MCF 10A (cell line): ENCODE data around the gene FADS6. TPM values are rescaled to one million over a fixed set of nuclear protein-coding genes. Genes with fewer than 3 reads are reported as not detected.

Experiments used
- BruUV-seq: library from RNA; stranded (reverse); fragments of 400-500 nt; replicated peaks from 2 replicates; lab custom pipeline; 2021; lab: Mats Ljungman, UMichigan
- CTCF ChIA-PET: fragments of 300-600 bp; sonication (Branson Sonifier 250); formaldehyde crosslinking; extraction: SDS; loops from one replicate; lab custom pipeline; 2021; ENCODE audit warnings: antibody characterized with exemption, inconsistent platforms; lab: Yijun Ruan, JAX
- POLR2A ChIA-PET: fragments of 300-600, 350-650 bp; sonication (Branson Sonifier 250); formaldehyde crosslinking; extraction: SDS; loops from one replicate; lab custom pipeline; 2020; ENCODE audit warnings: antibody characterized with exemption, inconsistent platforms; lab: Yijun Ruan, JAX
- DNase-seq: peaks from one replicate; pipeline ENCODE4 v3.0.0-alpha.2; 2018; ENCODE audit not compliant: unreplicated experiment
- H3K27ac Mint-ChIP-seq: one replicate; pipeline ENCODE4 v1.8.0; 2022; ENCODE audit warnings: mild to moderate bottlenecking, low read depth, mixed read lengths; ENCODE audit not compliant: unreplicated experiment
- H3K27me3 Mint-ChIP-seq: one replicate; pipeline ENCODE4 v1.8.0; 2022; ENCODE audit warnings: mixed read lengths; ENCODE audit not compliant: insufficient read depth, unreplicated experiment
- H3K36me3 Mint-ChIP-seq: one replicate; pipeline ENCODE4 v1.8.0; 2022; ENCODE audit warnings: mild to moderate bottlenecking, moderate library complexity, mixed read lengths; ENCODE audit not compliant: insufficient read depth, unreplicated experiment
- H3K4me1 Mint-ChIP-seq: one replicate; pipeline ENCODE4 v1.8.0; 2022; ENCODE audit warnings: mixed read lengths; ENCODE audit not compliant: insufficient read depth, unreplicated experiment
- H3K4me3 Mint-ChIP-seq: one replicate; pipeline ENCODE4 v1.8.0; 2022; ENCODE audit warnings: mild to moderate bottlenecking, moderate library complexity, mixed read lengths; ENCODE audit not compliant: unreplicated experiment
- H3K9me3 Mint-ChIP-seq: one replicate; pipeline ENCODE4 v1.8.0; 2022; ENCODE audit warnings: mixed read lengths; ENCODE audit not compliant: unreplicated experiment
- intact Hi-C: fragments of 100-400 bp; cut with micrococcal nuclease; formaldehyde crosslinking; loops from 2 replicates; pipeline ENCODE4 v1.14.1; 2022
- total RNA-seq: library from RNA; stranded (reverse); gene quantifications from 2 replicates; pipeline ENCODE4 v1.2.3, GENCODE V29; 2022
- TF ChIP-seq, protein P1 (sequence below): fragments of 200-600 bp; IDR thresholded peaks from one replicate; pipeline ENCODE4 v1.8.0; 2022; ENCODE audit warnings: antibody characterized with exemption, mild to moderate bottlenecking; ENCODE audit not compliant: unreplicated experiment

The FADS6 gene
- total RNA-seq, 1 experiment from 2014 or later: not detected

DNA sequence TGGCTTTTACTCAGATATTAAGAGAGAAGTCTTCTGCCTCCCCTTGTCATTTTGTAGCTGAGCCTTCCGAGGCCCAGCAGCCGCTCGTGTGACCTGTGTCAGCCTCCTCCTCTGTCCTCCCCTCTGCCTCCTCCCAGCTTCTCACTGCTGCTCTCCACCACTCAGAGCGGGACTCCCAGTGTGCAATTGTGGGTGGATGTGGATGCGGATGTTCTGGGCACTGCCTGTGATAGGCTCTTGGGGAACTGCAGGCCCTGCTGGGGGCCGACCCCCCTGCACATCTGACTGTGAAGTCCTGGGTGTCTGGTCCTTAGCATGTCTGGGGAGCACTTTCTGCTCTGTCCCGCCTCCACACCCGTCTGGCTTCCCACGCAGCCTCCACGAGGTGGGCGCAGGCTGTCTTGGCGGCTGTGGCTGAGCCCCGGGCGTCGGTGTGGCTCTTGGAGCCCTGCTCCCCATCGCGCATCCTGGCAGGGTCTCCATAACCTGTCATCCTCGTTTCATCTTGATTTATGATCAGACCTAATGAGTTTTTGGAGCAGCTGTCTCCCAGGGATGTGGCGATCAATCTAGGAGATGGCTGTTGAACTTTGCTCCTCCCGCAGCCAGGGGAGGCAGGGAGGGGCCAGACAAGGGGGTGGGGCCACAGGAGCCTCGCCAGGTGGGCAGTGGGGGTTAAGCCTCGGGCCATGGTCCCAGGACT is 61.8 kb downstream of the FADS6 start:
- DNase-seq: no peak
- ChIA-PET CTCF (interaction anchor here (0.5 to 0.7 kb wide), 2 partner anchors 62 to 519 kb away, joined by 3 read pairs; no protein-coding TSS in a partner anchor), POLR2A (interaction anchor here (0.6 kb wide), 1 partner anchor 10 kb away, joined by 3 read pairs; no protein-coding TSS in a partner anchor)
- Mint-ChIP-seq H3K27me3 (no peaks in the 10 kb centered on the region), H3K9me3 (no peaks in the 10 kb centered on the region), H3K27ac (no peak overlapping the region), H3K4me3 (no peak overlapping the region), H3K4me1 (no peaks in the 10 kb centered on the region), H3K36me3 (peaks cover 5% of the 10 kb centered on the region)
- intact Hi-C loops: no loop called here
- no TSS peak for BruUV-seq
- TF ChIP-seq, protein P1, sequence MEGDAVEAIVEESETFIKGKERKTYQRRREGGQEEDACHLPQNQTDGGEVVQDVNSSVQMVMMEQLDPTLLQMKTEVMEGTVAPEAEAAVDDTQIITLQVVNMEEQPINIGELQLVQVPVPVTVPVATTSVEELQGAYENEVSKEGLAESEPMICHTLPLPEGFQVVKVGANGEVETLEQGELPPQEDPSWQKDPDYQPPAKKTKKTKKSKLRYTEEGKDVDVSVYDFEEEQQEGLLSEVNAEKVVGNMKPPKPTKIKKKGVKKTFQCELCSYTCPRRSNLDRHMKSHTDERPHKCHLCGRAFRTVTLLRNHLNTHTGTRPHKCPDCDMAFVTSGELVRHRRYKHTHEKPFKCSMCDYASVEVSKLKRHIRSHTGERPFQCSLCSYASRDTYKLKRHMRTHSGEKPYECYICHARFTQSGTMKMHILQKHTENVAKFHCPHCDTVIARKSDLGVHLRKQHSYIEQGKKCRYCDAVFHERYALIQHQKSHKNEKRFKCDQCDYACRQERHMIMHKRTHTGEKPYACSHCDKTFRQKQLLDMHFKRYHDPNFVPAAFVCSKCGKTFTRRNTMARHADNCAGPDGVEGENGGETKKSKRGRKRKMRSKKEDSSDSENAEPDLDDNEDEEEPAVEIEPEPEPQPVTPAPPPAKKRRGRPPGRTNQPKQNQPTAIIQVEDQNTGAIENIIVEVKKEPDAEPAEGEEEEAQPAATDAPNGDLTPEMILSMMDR: no peak

DNA sequence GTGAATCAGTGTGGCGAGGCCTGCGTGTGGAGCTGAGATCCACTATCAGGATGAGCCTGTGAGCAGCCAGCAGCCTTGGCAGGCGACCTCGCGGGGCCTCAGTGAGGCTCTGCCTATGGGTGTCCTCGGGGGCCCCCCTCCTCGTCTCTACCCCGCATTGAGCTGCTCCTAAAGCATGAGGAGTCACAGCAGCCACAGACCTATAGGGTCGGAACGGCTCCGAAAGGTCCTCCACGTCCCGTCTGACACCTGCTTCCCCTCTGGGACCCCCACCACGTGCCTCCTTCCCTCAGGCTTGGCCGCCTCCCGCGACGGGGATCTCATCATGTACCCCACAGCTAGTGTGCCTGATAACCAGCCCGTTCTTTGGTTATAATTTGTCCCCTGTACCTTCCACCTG is 62.6 kb downstream of the FADS6 start:
- Mint-ChIP-seq H3K27ac (no peak overlapping the region), H3K4me3 (no peak overlapping the region), H3K4me1 (no peaks in the 10 kb centered on the region), H3K27me3 (no peaks in the 10 kb centered on the region), H3K9me3 (no peaks in the 10 kb centered on the region), H3K36me3 (no peaks in the 10 kb centered on the region)
- no TSS peak for BruUV-seq
- CTCF ChIA-PET: interaction anchor here (0.7 to 1.0 kb wide), 2 partner anchors 57 to 518 kb away, joined by 3 read pairs; no protein-coding TSS in a partner anchor
- intact Hi-C loops: no loop called here
- TF ChIP-seq, protein P1: no peak
- no peak for DNase-seq
- POLR2A ChIA-PET: no interaction called here

DNA sequence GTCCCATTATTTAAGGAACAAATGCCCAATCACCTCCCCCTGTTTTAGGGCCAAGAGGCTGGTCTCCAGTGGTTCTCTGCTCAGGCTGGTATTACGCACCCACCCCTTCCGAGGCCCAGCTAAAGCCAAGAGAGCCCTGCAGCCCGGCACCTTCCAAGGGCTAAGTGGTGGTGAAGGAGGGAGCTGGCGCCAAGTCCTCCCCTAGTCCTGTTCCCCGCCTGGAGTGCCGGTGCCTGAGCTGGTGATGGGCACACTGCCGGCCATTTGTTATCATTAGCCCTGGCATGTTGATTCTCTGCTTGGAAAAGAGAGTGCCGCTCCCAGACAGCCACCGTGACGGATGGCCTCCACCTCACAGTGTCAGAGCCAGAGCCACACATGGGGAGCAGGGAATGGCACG is 65.6 kb downstream of the FADS6 start:
- H3K36me3 Mint-ChIP-seq: no peaks in the 10 kb centered on the region
- POLR2A ChIA-PET: no interaction called here
- DNase-seq: no peak
- H3K4me3 Mint-ChIP-seq: no peak overlapping the region
- intact Hi-C loops: no loop called here
- H3K9me3 Mint-ChIP-seq: no peaks in the 10 kb centered on the region
- no TSS peak for BruUV-seq
- H3K27me3 Mint-ChIP-seq: no peaks in the 10 kb centered on the region
- H3K27ac Mint-ChIP-seq: no peak overlapping the region
- CTCF ChIA-PET: no interaction called here
- TF ChIP-seq, protein P1: no peak
- H3K4me1 Mint-ChIP-seq: no peaks in the 10 kb centered on the region

Other genes with a start within 250 kb of the FADS6 start
- not detected in 2 replicates for gene CD300LF, start 180.7 kb downstream of the FADS6 start, total RNA-seq
- gene RAB37, start 156.4 kb downstream of the FADS6 start, total RNA-seq: not detected in 2 replicates
- gene NHERF1, start 145.0 kb downstream of the FADS6 start, total RNA-seq: 23.9 and 25.3 TPM in 2 replicates
- 58.1 and 64.8 TPM in 2 replicates for gene NAT9, start 117.3 kb downstream of the FADS6 start, total RNA-seq
- 0.12 and 0.28 TPM in 2 replicates for gene GRIN2C, start 33.7 kb downstream of the FADS6 start, total RNA-seq
- 25.0 and 29.7 TPM in 2 replicates for gene FDXR, start 20.6 kb downstream of the FADS6 start, total RNA-seq
- not detected in 2 replicates for gene USH1G, start 29.6 kb upstream of the FADS6 start, total RNA-seq
- not detected in 2 replicates for gene OTOP2, start 30.6 kb upstream of the FADS6 start, total RNA-seq
- not detected in 2 replicates for gene OTOP3, start 42.3 kb upstream of the FADS6 start, total RNA-seq
- 3.2 and 7.0 TPM in 2 replicates for gene HID1, start 79.1 kb upstream of the FADS6 start, total RNA-seq
- 3.4 and 4.1 TPM in 2 replicates for gene CDR2L, start 94.0 kb upstream of the FADS6 start, total RNA-seq
- 56.5 and 71.2 TPM in 2 replicates for gene MRPL58, start 119.0 kb upstream of the FADS6 start, total RNA-seq
- 362 and 455 TPM in 2 replicates for gene ATP5PD, start 153.3 kb upstream of the FADS6 start, total RNA-seq
- gene KCTD2, start 153.6 kb upstream of the FADS6 start, total RNA-seq: 11.9 and 12.8 TPM in 2 replicates
- 26.0 and 33.1 TPM in 2 replicates for gene SLC16A5, start 194.3 kb upstream of the FADS6 start, total RNA-seq
- 9.3 and 13.3 TPM in 2 replicates for gene ARMC7, start 216.3 kb upstream of the FADS6 start, total RNA-seq
- 105 and 113 TPM in 2 replicates for gene NT5C, start 238.1 kb upstream of the FADS6 start, total RNA-seq